Measurements from ENCODE around the gene DNAJC19.

- TF ChIP-seq POLR2AphosphoS5 (IDR thresholded peaks at IDR 0.05) (no peak), EP300 (IDR thresholded peaks at IDR 0.05) (no peak)
These were observed 41.4 kb upstream of the DNAJC19 start for GRCh38 chr3:181030948-181031347.

Data from stomach (tissue), 4 donors.